Body of pancreas (tissue), 4 donors: Measurements from ENCODE around the gene PRDX2.

Experiments used
- CTCF ChIP-seq, 7 experiments: fragments of 450-650 bp in 4 of 7; fragments of 200-600 bp in 3 of 7; sonication (generic) in 3 of 7; IDR thresholded peaks; one replicate each; pipeline ENCODE4 v1.5.1; 2016 to 2019; ENCODE audit warnings: antibody characterized with exemption in 7 of 7
- POLR2A ChIP-seq, 3 donors: fragments of 450-650 bp; IDR thresholded peaks; one replicate each; pipeline ENCODE4 v1.6.1; 2016; ENCODE audit warnings: antibody characterized with exemption in 3 of 3, mild to moderate bottlenecking in 2 of 3

GRCh38 chr19:12767150-12767549 is 34.5 kb downstream of the PRDX2 start:
- no peak for TF ChIP-seq CTCF (IDR thresholded peaks at IDR 0.05)
- TF ChIP-seq POLR2A (IDR thresholded peaks at IDR 0.05) = no peak
